HFFc6 (cell line): ENCODE measurements around the gene LCN10. TPM values are rescaled to one million over a fixed set of nuclear protein-coding genes. Genes with fewer than 3 reads are reported as not detected.
"Not testable (repeated sequence)": the region's sequence is repeated elsewhere in the genome, so short reads cannot be mapped to it uniquely, and the experiment has no call there.

Experiments
- DNase-seq: peaks from one replicate; pipeline ENCODE4 v3.0.0-alpha.2; 2018
- H3K27ac Mint-ChIP-seq: 2 replicates; pipeline ENCODE4 v1.8.0; 2020; ENCODE audit warnings: mild to moderate bottlenecking, mixed read lengths
- H3K27me3 Mint-ChIP-seq: 2 replicates; pipeline ENCODE4 v1.8.0; 2021; ENCODE audit warnings: mild to moderate bottlenecking, moderate library complexity, mixed read lengths; ENCODE audit not compliant: insufficient read depth
- H3K36me3 Mint-ChIP-seq: 2 replicates; pipeline ENCODE4 v1.8.0; 2021; ENCODE audit warnings: low read depth, mixed read lengths
- H3K4me1 Mint-ChIP-seq: 2 replicates; pipeline ENCODE4 v1.8.0; 2020; ENCODE audit warnings: low read depth, mixed read lengths
- H3K4me3 Mint-ChIP-seq: 2 replicates; pipeline ENCODE4 v1.8.0; 2020; ENCODE audit warnings: mild to moderate bottlenecking, moderate library complexity, mixed read lengths
- H3K9me3 Mint-ChIP-seq: 2 replicates; pipeline ENCODE4 v1.8.0; 2020; ENCODE audit warnings: mild to moderate bottlenecking, mixed read lengths
- CTCF ChIP-seq: fragments of 200-600 bp; sonication (generic); IDR thresholded peaks from 2 replicates; pipeline ENCODE4 v1.5.0; 2021; ENCODE audit warnings: antibody characterized with exemption, mild to moderate bottlenecking
- total RNA-seq, 6 experiments: library from RNA; stranded (reverse); fragmentation: NEBNext Ultra II Directional; extraction: Animal tissue kit (Norgen Biotek cat#: 25700); gene quantifications; 2 replicates in 1 of 6; 3 replicates in 5 of 6; pipeline ENCODE4 v1.2.3, GENCODE V29; 2021

The LCN10 gene
- total RNA-seq, 6 experiments from 2014 or later: not detected

DNA sequence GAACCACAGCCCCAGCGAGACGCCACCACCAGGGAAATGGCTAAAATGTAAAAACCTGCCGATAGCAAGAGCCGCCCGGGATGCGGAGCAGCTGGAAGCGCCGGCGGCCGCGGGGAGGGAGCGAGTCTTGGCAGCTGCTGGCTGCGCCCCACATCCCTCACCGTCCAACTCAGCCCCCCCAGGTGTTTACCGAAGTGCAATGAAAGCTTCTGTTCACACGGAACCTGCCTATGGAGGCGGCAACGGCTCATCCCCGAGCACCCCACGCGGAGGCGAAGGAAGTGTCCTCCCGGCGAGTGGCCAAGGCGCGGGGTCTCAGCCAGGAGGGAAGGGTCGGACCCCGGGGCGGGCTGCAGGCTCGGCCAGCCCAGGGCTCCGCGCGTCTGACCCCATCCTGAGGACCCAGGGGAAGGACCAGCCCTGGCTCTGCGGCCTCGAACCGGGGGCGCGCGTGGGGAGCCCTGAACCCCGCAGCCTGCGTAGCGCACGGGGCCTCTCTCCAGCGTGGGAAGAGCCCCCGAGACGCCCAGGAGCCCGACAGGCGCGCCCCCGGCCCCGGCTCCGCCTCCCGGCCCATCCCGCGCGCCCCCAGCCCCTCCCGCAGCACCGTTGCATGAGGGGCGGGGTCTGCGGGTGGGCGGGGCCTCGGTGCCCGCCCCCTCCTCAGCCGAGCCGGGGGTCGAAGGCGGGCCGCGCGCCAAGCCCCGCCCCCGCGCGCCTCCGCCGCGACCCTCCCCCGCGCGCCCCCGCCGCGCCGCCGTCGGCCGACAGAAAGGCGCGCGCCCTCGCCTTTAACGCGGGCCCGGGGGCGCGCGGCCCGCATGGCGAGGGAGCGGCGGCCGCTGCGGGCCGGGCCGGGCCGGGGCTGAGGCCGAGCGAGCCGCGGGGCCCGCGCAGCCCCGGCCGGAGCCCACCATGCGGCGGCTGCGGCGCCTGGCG is 30.7 kb downstream of the LCN10 start, which contains the start of gene DIPK1B:
TSS of gene DIPK1B (plus strand) at position 822 of the 939 bp plus-strand sequence. CDS start at position 916, 94 bp downstream.
- H3K36me3 Mint-ChIP-seq: no peaks in the 10 kb centered on the region
- H3K4me3 Mint-ChIP-seq: no peak within 1 kb of the TSS
- no peaks in the 10 kb centered on the region for H3K9me3 Mint-ChIP-seq
- no peak within 1 kb of the TSS for H3K27ac Mint-ChIP-seq
- no peak for DNase-seq
- no peak for TF ChIP-seq CTCF
- H3K4me1 Mint-ChIP-seq: peaks cover 15% of the 10 kb centered on the region
- H3K27me3 Mint-ChIP-seq: peaks cover 13% of the 10 kb centered on the region

- H3K27ac Mint-ChIP-seq, H3K9me3 Mint-ChIP-seq, H3K4me3 Mint-ChIP-seq, H3K36me3 Mint-ChIP-seq: not testable (repeated sequence)
- Mint-ChIP-seq H3K4me1 (peaks cover 15% of the 10 kb centered on the region), H3K27me3 (peaks cover 18% of the 10 kb centered on the region)
- DNase-seq: peak; percentile 66
These were observed 31.5 kb downstream of the LCN10 start for GRCh38 chr9:136711219-136711648.

DNA sequence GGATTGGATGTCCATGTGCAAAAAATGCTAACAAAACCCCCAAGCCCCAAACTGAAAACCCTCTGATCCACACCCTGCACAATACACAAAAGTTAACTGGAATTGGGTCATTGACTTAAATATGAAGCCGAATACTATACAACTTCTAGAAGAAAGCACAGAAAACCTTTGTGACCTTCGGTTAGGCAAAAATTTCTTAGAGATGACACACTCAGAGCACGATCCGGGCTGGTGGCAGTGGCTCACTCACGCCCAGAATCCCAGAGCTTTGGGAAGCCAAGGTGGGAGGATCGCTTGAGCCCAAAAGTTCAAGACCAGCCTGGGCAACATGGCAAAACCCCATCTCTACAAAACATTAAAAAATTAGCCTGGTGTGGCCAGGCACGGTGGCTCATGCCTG is 32.2 kb downstream of the LCN10 start:
- no peaks in the 10 kb centered on the region for H3K9me3 Mint-ChIP-seq
- no peak overlapping the region for H3K27ac Mint-ChIP-seq
- DNase-seq: peak; percentile 39
- no peaks in the 10 kb centered on the region for H3K36me3 Mint-ChIP-seq
- peaks cover 18% of the 10 kb centered on the region for H3K27me3 Mint-ChIP-seq
- peaks cover 15% of the 10 kb centered on the region for H3K4me1 Mint-ChIP-seq
- no peak overlapping the region for H3K4me3 Mint-ChIP-seq
- TF ChIP-seq CTCF: no peak

DNA sequence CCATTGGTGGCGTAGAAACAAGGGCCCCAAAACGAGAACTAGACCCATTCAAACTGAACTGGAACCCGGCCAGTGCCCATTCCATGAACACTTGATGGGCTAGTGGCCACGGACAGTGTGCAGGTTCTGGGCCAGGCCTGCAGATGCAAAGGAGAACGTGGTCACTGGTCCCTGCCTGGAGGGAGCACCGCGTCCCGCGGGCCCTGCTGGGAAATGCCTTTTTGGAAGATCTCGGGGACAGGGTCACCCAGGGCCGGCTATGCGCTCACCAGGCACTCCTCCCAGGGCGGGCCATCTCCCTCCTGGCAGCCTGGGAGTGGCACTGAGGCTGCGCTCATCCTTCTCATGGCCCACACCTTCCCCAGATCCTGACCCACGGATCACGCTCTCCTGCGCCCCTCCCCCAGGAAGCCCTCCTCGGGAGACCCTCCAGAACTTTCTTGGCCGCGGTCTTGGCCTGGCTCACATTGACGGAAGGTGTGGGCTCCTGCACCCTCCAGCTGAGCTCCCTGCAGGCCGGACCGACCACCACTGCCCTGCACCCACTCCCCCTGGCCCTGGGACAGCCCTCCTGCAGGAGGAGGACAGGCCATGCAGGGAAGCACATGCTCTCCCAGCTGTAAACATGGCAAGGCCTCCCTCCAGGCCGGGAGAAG is 33.2 kb downstream of the LCN10 start:
- H3K27me3 Mint-ChIP-seq: peaks cover 23% of the 10 kb centered on the region
- DNase-seq: no peak
- H3K4me3 Mint-ChIP-seq: no peak overlapping the region
- H3K27ac Mint-ChIP-seq: no peak overlapping the region
- no peaks in the 10 kb centered on the region for H3K9me3 Mint-ChIP-seq
- no peak for TF ChIP-seq CTCF
- no peaks in the 10 kb centered on the region for H3K36me3 Mint-ChIP-seq
- peaks cover 15% of the 10 kb centered on the region for H3K4me1 Mint-ChIP-seq

DNA sequence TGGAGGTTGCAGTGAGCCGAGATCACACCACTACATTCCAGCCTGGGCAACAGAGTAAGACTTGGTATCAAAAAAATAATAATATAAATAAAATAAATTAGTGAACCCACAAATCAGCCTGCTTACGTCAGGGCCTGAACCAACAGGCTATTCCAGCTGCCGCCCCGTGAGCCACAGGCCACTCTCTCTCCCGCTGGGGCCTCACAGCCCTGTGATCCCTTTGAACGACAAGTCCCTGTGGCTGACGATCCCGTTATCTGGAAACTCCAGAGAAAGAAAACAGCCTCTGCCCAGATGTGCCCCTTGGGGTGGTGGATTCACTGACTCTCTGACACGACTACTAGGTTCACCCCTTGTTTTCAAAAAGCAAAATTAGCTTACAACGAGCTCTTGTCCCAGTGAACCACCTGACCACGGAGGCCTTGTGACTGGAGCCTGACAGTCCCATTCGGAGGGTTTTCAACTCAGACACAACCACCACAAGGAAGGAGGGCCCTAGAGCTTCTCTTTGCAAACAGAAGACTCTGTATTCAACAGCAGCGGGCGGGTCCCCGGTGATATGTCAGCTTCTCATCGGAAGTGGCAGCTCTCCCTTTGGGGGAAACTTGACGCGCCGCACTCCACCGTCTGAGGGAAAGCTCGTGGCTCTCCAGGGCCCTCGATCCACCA is 34.8 kb downstream of the LCN10 start:
- Mint-ChIP-seq H3K27ac (no peak overlapping the region), H3K4me1 (peaks cover 15% of the 10 kb centered on the region), H3K9me3 (no peaks in the 10 kb centered on the region), H3K27me3 (peaks cover 29% of the 10 kb centered on the region), H3K36me3 (no peaks in the 10 kb centered on the region), H3K4me3 (no peak overlapping the region)
- no peak for TF ChIP-seq CTCF
- no peak for DNase-seq
